Endothelial cell of coronary artery (primary cell): ENCODE results near the gene EXOC6B. TPM values are rescaled to one million over a fixed set of nuclear protein-coding genes. Genes with fewer than 3 reads are reported as not detected.

Experiments used
- total RNA-seq: library from RNA; depleted of rRNA; stranded (reverse); fragments of >200 nt; gene quantifications from 2 replicates; pipeline ENCODE4 v1.2.3, GENCODE V29; 2014

The EXOC6B gene
- 32.3 and 33.8 TPM in 2 replicates for total RNA-seq

GRCh38 chr2:72825257-72826155, at the start of gene EXOC6B:
TSS of gene EXOC6B (minus strand) at chr2:72826033.

GRCh38 chr2:72147303-72147971, 678.4 kb downstream of the EXOC6B start, which contains the start of gene CYP26B1:
TSS of gene CYP26B1 (minus strand) at chr2:72147862. CDS start at chr2:72147834, 28 bp downstream.

Other genes starting within 250 kb of the EXOC6B start
- 46.5 and 49.2 TPM in 2 replicates for gene SPR, start 61.4 kb upstream of the EXOC6B start, total RNA-seq
- gene EMX1, start 91.5 kb upstream of the EXOC6B start, total RNA-seq, result not detected in 2 replicates
- gene SFXN5, start 245.7 kb upstream of the EXOC6B start, total RNA-seq, result 13.5 and 15.4 TPM in 2 replicates